ENCODE data around the gene CCDC171.

CCDC171 gene

GRCh38 chr9:15553528-15553898, 670 bp downstream of the CCDC171 start:
- TF ChIP-seq CTCF (IDR thresholded peaks at IDR 0.05; ENCODE audit: extremely low read depth, insufficient read depth, missing control alignments), result no peak
- in situ Hi-C loops (cut with MboI; ENCODE audit: low pct_unique_long_range_greater_than_20kb, low sequenced_read_pairs, unreplicated experiment), result no loop called here
- no peak for DNase-seq (ENCODE audit: low spot score)

GRCh38 chr9:15570769-15571168, 17.9 kb downstream of the CCDC171 start:
- no peak for TF ChIP-seq CTCF (IDR thresholded peaks at IDR 0.05; ENCODE audit: extremely low read depth, insufficient read depth, missing control alignments)
- in situ Hi-C loops (cut with MboI; ENCODE audit: low pct_unique_long_range_greater_than_20kb, low sequenced_read_pairs, unreplicated experiment), result no loop called here
- no peak for DNase-seq (ENCODE audit: low spot score)

GRCh38 chr9:15572200-15572770, 19.4 kb downstream of the CCDC171 start:
- in situ Hi-C loops (cut with MboI; ENCODE audit: low pct_unique_long_range_greater_than_20kb, low sequenced_read_pairs, unreplicated experiment), result no loop called here
- no peak for DNase-seq (ENCODE audit: low spot score)
- TF ChIP-seq CTCF (IDR thresholded peaks at IDR 0.05; ENCODE audit: extremely low read depth, insufficient read depth, missing control alignments), result no peak

- in situ Hi-C loops (cut with MboI; ENCODE audit: low pct_unique_long_range_greater_than_20kb, low sequenced_read_pairs, unreplicated experiment), result no loop called here
- no peak for DNase-seq (ENCODE audit: low spot score)
- no peak for TF ChIP-seq CTCF (IDR thresholded peaks at IDR 0.05; ENCODE audit: extremely low read depth, insufficient read depth, missing control alignments)
Measured at GRCh38 chr9:15576350-15577050, 23.7 kb downstream of the CCDC171 start.

- no peak for TF ChIP-seq CTCF (IDR thresholded peaks at IDR 0.05; ENCODE audit: extremely low read depth, insufficient read depth, missing control alignments)
- in situ Hi-C loops (cut with MboI; ENCODE audit: low pct_unique_long_range_greater_than_20kb, low sequenced_read_pairs, unreplicated experiment), result no loop called here
- DNase-seq (ENCODE audit: low spot score), result no peak
Measured at GRCh38 chr9:15578714-15579113, 25.9 kb downstream of the CCDC171 start.

- DNase-seq (ENCODE audit: low spot score), result no peak
- no peak for TF ChIP-seq CTCF (IDR thresholded peaks at IDR 0.05; ENCODE audit: extremely low read depth, insufficient read depth, missing control alignments)
- in situ Hi-C loops (cut with MboI; ENCODE audit: low pct_unique_long_range_greater_than_20kb, low sequenced_read_pairs, unreplicated experiment), result no loop called here
Measured at GRCh38 chr9:15584379-15584778, 31.5 kb downstream of the CCDC171 start.

Data from GM13977 (cell line).